SW 1271 (cell line): ENCODE measurements around the gene ERGIC2.

ENCODE experiments used
- DNase-seq, 2 experiments: peaks; one replicate each; lab custom pipeline; 2025; lab: John Stamatoyannopoulos, UW

The ERGIC2 gene

GRCh38 chr12:29374913-29375312 lies 6.1 kb downstream of the ERGIC2 start:
- no peak for DNase-seq

DNA sequence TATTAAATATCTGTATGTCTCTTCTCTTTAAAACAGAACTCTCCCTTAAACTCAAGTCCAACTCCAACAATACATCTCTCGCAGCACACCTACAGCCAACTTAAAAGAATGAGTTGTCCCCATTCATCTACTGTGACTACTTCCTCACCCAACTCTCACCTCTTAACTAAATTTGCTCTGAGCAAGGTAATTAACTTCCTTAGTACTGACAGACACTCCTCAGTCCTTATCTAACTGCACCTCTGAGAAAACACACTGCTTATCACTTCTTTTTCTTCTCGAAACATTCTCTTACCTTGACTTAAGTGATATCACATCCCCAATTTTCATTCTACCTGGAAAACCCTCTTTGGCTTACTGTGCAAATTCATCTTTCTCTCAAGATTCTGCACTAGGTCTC lies 7.0 kb downstream of the ERGIC2 start:
- no peak for DNase-seq

- DNase-seq: no peak
These were observed 15.9 kb downstream of the ERGIC2 start for GRCh38 chr12:29365091-29365490.

DNA sequence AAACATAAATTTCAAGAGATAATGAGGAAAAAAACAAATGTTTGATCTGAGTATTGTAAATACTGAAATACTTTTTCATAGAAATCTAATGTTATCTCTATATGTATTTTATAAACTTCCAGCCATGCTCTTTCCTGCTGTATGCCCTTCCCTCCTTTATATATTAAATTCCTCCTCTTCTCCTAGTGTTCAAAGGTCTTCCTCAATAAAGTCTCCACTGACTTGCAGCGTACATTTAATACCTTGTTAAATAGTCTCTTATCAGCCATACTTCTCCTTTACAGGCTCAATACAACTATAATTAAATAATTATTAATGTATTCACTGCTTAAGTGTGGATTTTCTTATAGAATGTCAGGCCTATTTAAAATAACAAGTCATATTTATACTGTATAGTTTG lies 26.0 kb downstream of the ERGIC2 start:
- DNase-seq: no peak

- no peak for DNase-seq
These were observed 30.9 kb downstream of the ERGIC2 start for GRCh38 chr12:29350080-29350479.

DNA sequence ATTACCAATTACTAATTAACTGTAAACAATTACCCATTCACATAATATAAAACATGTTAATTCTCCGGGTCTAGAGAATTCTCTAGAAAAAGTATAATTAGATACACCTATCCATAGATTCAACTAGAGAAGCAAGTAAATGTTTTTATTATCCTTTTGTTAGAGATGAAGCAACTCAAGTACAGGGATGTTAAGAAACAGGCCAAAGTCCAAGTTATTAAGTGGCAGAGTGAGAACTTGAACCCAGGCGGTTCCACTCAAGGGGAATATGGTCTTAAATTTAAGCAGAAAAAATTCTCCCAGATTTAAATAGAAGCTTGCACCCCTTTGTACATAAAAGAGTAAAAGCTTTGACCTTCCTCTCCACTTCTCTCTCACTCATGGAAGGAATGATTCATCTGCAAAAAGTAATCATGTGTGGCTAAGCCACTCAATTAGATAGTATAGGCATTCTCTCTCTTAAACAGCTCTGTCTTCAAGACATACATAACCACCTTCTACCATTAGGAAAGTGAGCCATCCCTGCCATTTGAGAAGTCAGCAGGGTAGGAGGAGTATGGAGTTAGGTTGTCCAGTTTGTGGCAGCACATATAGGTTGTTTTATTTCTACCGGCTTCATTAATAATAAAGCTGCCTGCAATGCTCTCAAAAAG lies 34.1 kb downstream of the ERGIC2 start:
- DNase-seq: no peak

GRCh38 chr12:29343022-29343799 lies 37.8 kb downstream of the ERGIC2 start:
- DNase-seq: no peak

DNA sequence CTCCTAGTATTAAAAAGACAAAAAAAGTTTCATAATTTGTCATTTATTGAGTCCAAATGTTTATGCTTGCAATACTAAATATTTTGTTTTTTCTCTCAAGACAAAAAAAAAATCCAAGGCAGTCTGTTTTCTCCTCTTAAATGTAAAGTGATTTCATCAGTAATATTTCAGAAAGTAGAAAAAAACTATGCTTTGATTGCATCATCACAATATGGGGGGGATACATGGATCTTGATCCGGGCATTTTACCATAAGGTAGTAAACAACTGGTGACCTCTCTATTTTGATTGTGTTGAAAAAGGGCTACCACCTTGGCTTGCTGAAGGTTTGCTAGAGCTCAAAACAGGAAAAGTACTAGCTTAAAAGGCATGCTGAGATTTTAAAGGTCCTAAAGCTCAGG lies 43.6 kb downstream of the ERGIC2 start:
- DNase-seq: no peak

- no peak for DNase-seq
These were observed 46.0 kb downstream of the ERGIC2 start for GRCh38 chr12:29334937-29335336.

DNA sequence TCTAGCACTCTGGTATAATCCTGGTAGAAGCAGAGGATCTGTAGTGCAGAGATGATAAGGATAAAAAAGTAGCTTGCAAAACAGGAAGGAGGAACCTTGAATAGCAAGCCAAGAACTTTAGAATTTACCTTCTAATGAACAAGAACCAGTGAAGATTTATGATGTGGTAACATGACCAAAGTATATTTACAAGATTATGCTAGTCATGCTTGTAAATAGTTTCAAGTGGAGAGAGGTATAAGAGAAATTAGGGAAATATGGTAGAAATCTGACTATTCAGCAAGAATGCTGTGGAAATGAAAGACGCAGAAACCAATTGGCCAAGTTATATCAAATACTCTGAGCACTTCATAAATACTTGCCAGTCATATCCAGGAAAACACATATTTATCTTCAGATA lies 47.8 kb downstream of the ERGIC2 start:
- DNase-seq: no peak

- no peak for DNase-seq
These were observed 51.6 kb downstream of the ERGIC2 start for GRCh38 chr12:29329411-29329810.

GRCh38 chr12:29322157-29322556 lies 58.8 kb downstream of the ERGIC2 start:
- no peak for DNase-seq

DNA sequence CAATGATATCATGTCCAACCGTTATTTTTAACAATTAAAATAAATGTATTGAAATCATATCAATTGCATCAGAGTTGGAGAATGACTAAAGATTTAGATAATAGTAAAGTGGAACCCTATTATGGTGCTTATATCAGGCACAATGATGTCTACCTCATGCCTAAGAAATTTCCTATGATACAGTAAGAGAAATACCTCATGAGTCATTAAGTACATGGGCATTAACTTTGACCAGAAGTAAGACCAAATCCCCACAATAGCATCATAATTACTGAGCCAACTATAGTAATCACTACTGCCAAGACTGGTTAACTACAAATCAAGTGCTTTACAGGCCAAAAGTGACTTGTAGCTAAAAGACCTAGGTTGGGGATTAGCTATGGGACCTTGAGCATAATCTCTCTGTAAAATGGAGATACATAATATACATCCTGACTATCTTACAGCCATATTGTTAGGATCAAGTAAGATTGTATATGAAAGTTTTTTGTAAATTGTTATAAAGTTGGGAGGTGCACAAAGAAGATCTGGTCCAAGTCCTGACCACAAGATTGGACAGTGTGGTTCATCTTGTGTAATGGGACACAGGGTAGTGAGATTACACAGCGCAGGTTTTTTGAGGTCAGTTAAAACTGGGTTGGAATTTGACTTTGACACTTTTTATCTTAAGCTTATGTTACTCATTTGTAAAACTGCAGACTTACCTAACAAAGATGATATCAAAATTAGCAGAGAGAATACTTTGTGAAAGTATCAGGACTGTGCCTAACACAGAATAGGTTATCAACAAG lies 60.5 kb downstream of the ERGIC2 start:
- no peak for DNase-seq

DNA sequence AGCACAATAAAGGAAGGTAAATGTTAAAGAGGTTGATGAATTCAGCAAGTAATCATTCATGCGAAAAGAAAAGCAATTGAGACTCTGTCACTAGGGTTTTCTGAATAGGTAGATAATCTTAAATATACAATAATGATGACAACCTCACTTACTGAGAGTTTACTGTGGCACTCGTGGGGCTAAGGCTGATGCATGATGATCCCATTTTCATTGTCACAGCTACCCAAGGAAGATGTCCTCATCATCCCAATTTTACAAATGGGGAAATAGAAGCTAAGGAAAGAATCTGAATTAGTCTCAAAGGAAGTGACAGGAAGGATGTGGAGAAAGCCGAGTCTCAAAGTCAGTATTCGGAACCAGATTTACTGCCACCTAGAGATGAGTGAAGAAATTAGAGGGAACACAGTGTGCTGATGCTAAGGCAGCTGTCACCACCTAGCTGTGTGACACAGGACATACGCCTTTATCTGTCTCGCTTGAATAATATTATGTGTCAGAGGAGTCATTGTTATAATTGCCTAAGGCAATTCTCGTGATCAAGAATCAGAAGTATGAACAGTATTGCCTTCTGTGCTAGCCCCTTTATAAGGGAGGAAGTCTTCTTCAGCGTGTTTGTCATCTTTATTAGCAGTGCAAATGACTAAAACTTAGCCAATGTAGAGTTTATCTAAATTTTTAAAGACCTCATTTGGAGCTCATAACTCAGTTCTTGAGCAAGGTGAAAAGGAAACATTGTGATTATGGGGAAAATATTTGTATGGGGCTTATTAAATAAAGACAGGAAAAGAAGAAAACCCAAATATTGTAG lies 63.2 kb downstream of the ERGIC2 start:
- peak; percentile 25 to 80 for DNase-seq

DNA sequence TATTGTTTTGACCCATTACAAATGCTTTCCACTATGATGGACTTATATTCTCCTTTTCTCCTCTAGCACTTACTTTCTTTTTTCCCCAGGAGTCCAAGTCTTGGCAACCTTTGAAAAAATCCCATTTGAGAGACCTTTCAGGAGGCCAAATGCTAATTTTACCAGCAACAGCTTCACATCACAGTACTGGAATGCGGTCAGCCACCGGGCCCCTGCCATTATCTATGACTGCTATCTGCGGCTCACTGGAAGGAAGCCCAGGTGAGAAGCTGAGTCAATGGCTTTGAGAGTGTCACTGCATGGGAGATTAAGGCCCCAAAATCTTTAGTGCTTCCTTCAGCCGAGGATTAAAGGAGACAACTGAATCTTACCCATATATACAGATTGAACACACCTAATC lies 64.2 kb downstream of the ERGIC2 start:
- no peak for DNase-seq

DNA sequence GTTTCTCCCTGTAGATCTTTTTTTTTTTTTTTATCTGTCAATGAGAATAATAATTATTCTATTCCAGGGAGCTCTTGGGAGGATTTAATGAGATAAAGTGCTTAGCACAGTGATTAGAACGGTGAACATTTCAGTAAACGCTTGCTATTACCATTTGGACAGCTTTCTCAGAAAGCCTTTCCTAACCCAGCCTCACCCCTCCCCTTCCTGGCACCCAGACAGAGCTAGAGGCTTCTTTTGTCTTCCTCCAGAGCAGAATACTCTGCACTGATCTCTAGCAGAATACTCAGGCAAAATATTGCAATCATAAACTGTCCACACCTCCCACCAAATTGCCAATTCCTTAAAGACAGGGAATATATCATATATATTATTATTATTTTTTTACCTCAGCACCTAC lies 66.6 kb downstream of the ERGIC2 start:
- DNase-seq: no peak

GRCh38 chr12:29310899-29311298 lies 70.1 kb downstream of the ERGIC2 start:
- DNase-seq: no peak

DNA sequence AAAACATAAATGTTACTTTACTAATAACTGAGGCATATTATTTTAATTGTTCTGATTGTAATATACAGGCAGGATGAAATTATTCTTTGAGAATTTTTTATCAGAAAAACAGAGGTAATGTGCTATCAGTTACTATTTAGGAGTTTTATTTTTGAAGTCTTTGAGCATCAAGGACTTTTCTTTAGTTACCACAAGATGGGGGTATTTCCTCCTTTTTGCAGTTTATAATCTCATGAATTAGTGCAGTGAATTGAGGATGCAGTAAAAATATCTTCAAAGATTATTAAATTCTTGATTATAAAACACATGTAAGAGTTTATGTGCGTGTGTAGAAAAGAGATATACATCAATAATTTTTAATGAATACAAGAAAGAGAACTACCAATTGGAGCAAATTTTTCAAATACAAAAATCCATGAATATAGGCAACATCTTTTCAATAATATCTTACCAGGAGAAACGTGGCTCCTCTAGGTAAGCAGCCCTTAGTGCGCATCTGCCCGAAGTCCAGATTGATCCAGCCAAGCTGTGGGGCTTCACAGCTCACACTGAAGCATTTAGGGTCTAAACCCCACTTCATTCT lies 71.6 kb downstream of the ERGIC2 start:
- peak in 1 of 2 experiments; percentile 43 for DNase-seq

DNA sequence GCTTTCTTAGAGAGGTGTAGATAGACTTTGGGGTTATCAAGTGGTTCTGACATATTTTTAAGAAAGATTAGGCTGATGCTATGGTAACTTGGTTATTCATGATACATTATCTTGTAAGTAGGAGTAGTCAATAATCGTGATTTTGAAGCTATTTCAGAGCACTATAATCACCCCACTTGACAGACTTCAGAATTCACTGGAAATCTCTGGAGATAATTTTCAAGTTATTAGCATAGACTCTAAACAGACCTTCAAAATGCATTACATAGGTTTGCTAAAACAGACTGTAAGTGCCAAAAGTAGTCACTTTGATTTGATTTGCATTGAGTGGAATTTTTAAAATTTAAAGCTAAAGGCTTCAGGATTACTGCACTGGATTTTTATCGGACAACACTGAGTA lies 74.3 kb downstream of the ERGIC2 start:
- DNase-seq: no peak

- no peak for DNase-seq
These were observed 74.7 kb downstream of the ERGIC2 start for GRCh38 chr12:29306266-29306665.

DNA sequence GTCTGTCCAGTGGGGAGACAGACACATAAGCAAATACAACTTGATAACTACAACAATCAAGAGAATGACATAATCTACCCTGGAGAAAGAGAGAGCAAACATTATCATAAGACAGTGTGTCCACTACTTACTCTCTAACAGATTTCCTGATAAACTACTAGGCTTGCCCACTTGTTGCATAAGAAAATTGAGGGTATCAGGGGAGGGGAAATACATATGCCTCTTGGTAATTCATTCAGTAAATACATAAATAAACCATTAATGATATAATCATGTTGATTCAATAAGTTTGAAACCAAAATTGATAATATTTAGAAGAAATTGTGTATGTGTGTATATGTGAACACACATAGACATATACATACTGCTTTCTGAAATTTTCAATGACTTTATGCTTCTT lies 76.6 kb downstream of the ERGIC2 start:
- no peak for DNase-seq

DNA sequence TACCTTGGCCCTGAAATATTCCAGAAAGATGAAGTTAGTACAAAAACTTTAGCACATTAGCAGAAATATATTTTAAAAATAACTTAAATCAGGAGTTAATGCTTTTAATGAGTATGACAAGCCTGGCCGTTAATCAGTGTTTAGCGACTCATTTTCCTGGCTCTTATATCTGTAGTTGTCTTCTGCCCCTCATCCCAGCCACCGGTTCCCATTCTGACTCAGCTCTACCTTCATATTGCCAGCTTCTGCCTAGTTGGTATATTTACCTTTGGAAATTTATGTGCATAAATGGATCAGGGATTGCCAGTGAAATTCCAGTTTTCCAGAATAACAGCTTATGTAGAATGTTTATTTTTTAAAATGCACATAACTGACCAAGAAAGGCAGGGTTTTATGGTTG lies 79.9 kb downstream of the ERGIC2 start:
- DNase-seq: no peak
